Neural cell (in vitro differentiated cells): ENCODE results near the gene THAP8. TPM values are rescaled to one million over a fixed set of nuclear protein-coding genes. Genes with fewer than 3 reads are reported as not detected.

Experiments
- H2AFZ ChIP-seq: fragments of 200-600, 300-800 bp; sonication (generic), shearing (Covaris generic); 2 replicates; pipeline ENCODE4 v1.6.0; 2014; ENCODE audit warnings: low read depth, mild to moderate bottlenecking, antibody characterized with exemption, low read length, moderate library complexity
- H3F3A ChIP-seq: fragments of 200-600 bp; shearing (Covaris generic); 2 replicates; pipeline ENCODE4 v1.6.1; 2016; ENCODE audit warnings: mild to moderate bottlenecking, moderate library complexity, mixed read lengths, antibody characterized with exemption, low read length; ENCODE audit not compliant: insufficient read depth, poor library complexity, severe bottlenecking
- H3K27ac ChIP-seq: fragments of 200-600, 300-800 bp; sonication (generic), shearing (Covaris generic); 2 replicates; pipeline ENCODE4 v1.5.1; 2014; ENCODE audit warnings: mild to moderate bottlenecking, low read length, moderate library complexity
- H3K27me3 ChIP-seq: fragments of 300-800, 200-600 bp; sonication (generic), shearing (Covaris generic); 2 replicates; pipeline ENCODE4 v1.6.0; 2014; ENCODE audit warnings: mild to moderate bottlenecking, low read depth, low read length, moderate library complexity; ENCODE audit not compliant: insufficient read depth
- H3K36me3 ChIP-seq: fragments of 300-800, 200-600 bp; sonication (generic), shearing (Covaris generic); 2 replicates; pipeline ENCODE4 v1.5.1; 2014; ENCODE audit warnings: mild to moderate bottlenecking, antibody characterized with exemption, low read length, moderate library complexity; ENCODE audit not compliant: insufficient read depth
- H3K4me2 ChIP-seq: fragments of 300-800, 200-600 bp; sonication (generic), shearing (Covaris generic); 2 replicates; pipeline ENCODE4 v1.6.0; 2014; ENCODE audit warnings: mild to moderate bottlenecking, low read length
- H3K4me3 ChIP-seq: fragments of 300-800, 200-600 bp; sonication (generic), shearing (Covaris generic); 2 replicates; pipeline ENCODE4 v1.5.1; 2014; ENCODE audit warnings: mild to moderate bottlenecking, low read length, moderate library complexity
- H3K79me2 ChIP-seq: fragments of 200-600 bp; shearing (Covaris generic); replicated peaks from 2 replicates; pipeline ENCODE4 v1.6.0; 2014; ENCODE audit warnings: mild to moderate bottlenecking, low read length, moderate library complexity; ENCODE audit not compliant: insufficient read depth
- H3K9ac ChIP-seq: fragments of 300-800, 200-600 bp; sonication (generic), shearing (Covaris generic); 2 replicates; pipeline ENCODE4 v1.6.1; 2016; ENCODE audit warnings: mild to moderate bottlenecking, low read length, mixed read lengths
- H3K9me2 ChIP-seq: fragments of 200-600 bp; shearing (Covaris generic); 2 replicates; pipeline ENCODE4 v1.6.1; 2016; ENCODE audit warnings: mild to moderate bottlenecking, low read length, mixed read lengths; ENCODE audit not compliant: insufficient read depth
- H3K9me3 ChIP-seq: fragments of 200-600, 300-800 bp; sonication (generic), shearing (Covaris generic); 2 replicates; pipeline ENCODE4 v1.6.1; 2016; ENCODE audit warnings: mild to moderate bottlenecking, mixed run types, low read length, moderate library complexity, mixed read lengths
- H4K20me1 ChIP-seq: fragments of 200-600 bp; shearing (Covaris generic); 2 replicates; pipeline ENCODE4 v1.6.1; 2016; ENCODE audit warnings: mild to moderate bottlenecking, mixed run types; ENCODE audit not compliant: insufficient read depth
- EP300 ChIP-seq: fragments of 450-650 bp; conservative IDR thresholded peaks from 2 replicates; pipeline ENCODE4 v1.6.1; 2014; ENCODE audit warnings: antibody characterized with exemption, mild to moderate bottlenecking, moderate library complexity; ENCODE audit not compliant: poor library complexity, severe bottlenecking
- EZH2 ChIP-seq: fragments of 200-600, 300-800 bp; shearing (Covaris generic), sonication (generic); IDR thresholded peaks from 2 replicates; pipeline ENCODE4 v1.6.1; 2014; ENCODE audit warnings: antibody characterized with exemption, low read length, borderline replicate concordance, mild to moderate bottlenecking; ENCODE audit not compliant: insufficient read depth, poor library complexity, severe bottlenecking
- MXI1 ChIP-seq: fragments of 450-650 bp; conservative IDR thresholded peaks from 2 replicates; pipeline ENCODE4 v1.6.1; 2014; ENCODE audit warnings: antibody characterized with exemption, mild to moderate bottlenecking; ENCODE audit not compliant: poor library complexity, severe bottlenecking
- POLR2AphosphoS5 ChIP-seq: IDR thresholded peaks from 2 replicates; pipeline ENCODE4 v1.6.1; 2012
- RAD21 ChIP-seq: fragments of 450-650 bp; conservative IDR thresholded peaks from 2 replicates; pipeline ENCODE4 v1.6.1; 2014; ENCODE audit warnings: antibody characterized with exemption, mild to moderate bottlenecking, moderate library complexity
- SMC3 ChIP-seq: fragments of 450-650 bp; conservative IDR thresholded peaks from 2 replicates; pipeline ENCODE4 v1.6.1; 2014; ENCODE audit warnings: antibody characterized with exemption, mild to moderate bottlenecking, moderate library complexity; ENCODE audit not compliant: poor library complexity
- TAF1 ChIP-seq: IDR thresholded peaks from 2 replicates; pipeline ENCODE4 v1.6.1; 2012; ENCODE audit warnings: low read depth
- polyA plus RNA-seq: library from polyadenylated mRNA; depleted of rRNA; stranded (reverse); fragments of >200 nt; gene quantifications from 2 replicates; pipeline ENCODE4 v1.2.3, GENCODE V29; 2014
- TF ChIP-seq, protein P1 (sequence below): fragments of 450-650 bp; IDR thresholded peaks from 2 replicates; pipeline ENCODE4 v1.5.1; 2014; ENCODE audit warnings: antibody characterized with exemption, mild to moderate bottlenecking, moderate library complexity; ENCODE audit not compliant: poor library complexity, severe bottlenecking
- TF ChIP-seq, protein P2 (sequence below): IDR thresholded peaks from 2 replicates; pipeline ENCODE4 v1.6.1; 2012; ENCODE audit warnings: borderline replicate concordance

THAP8 gene
- polyA plus RNA-seq, 1 donor from 2014 or later: 5.5 TPM

DNA sequence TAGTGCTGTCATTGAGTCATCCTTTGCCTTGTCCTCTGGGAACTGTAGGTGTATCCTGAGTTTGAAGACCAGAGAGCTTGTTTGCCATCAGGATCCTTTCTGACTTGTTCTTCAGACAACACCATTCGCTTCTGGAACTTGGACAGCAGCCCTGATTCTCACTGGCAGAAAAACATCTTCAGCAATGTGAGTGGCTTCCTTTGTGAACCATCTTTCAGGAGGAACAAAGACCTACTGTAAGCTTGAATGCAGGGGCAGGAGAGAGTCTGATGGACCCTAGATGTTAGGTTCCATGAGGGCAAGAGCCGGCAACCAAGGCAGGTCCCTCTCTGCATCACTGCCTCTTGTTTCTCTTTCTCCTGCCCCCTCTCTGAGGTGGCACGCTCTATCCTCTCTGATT is 27.3 kb upstream of the THAP8 start:
- H3K27ac ChIP-seq: no peak overlapping the region
- no peaks in the 10 kb centered on the region for H3K79me2 ChIP-seq
- no peak overlapping the region for H3K4me3 ChIP-seq
- no peaks in the 10 kb centered on the region for H3K9me2 ChIP-seq
- no peaks in the 10 kb centered on the region for H4K20me1 ChIP-seq
- H3F3A ChIP-seq: no peaks in the 10 kb centered on the region
- no peak overlapping the region for H3K9ac ChIP-seq
- H3K4me2 ChIP-seq: no peak overlapping the region
- H3K36me3 ChIP-seq: no peaks in the 10 kb centered on the region
- H3K27me3 ChIP-seq: no peaks in the 10 kb centered on the region
- TF ChIP-seq MXI1 (no peak), POLR2AphosphoS5 (no peak), SMC3 (no peak), TAF1 (no peak), RAD21 (no peak), EZH2 (no peak), EP300 (no peak)
- TF ChIP-seq, protein P1, sequence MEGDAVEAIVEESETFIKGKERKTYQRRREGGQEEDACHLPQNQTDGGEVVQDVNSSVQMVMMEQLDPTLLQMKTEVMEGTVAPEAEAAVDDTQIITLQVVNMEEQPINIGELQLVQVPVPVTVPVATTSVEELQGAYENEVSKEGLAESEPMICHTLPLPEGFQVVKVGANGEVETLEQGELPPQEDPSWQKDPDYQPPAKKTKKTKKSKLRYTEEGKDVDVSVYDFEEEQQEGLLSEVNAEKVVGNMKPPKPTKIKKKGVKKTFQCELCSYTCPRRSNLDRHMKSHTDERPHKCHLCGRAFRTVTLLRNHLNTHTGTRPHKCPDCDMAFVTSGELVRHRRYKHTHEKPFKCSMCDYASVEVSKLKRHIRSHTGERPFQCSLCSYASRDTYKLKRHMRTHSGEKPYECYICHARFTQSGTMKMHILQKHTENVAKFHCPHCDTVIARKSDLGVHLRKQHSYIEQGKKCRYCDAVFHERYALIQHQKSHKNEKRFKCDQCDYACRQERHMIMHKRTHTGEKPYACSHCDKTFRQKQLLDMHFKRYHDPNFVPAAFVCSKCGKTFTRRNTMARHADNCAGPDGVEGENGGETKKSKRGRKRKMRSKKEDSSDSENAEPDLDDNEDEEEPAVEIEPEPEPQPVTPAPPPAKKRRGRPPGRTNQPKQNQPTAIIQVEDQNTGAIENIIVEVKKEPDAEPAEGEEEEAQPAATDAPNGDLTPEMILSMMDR: no peak
- TF ChIP-seq, protein P2, sequence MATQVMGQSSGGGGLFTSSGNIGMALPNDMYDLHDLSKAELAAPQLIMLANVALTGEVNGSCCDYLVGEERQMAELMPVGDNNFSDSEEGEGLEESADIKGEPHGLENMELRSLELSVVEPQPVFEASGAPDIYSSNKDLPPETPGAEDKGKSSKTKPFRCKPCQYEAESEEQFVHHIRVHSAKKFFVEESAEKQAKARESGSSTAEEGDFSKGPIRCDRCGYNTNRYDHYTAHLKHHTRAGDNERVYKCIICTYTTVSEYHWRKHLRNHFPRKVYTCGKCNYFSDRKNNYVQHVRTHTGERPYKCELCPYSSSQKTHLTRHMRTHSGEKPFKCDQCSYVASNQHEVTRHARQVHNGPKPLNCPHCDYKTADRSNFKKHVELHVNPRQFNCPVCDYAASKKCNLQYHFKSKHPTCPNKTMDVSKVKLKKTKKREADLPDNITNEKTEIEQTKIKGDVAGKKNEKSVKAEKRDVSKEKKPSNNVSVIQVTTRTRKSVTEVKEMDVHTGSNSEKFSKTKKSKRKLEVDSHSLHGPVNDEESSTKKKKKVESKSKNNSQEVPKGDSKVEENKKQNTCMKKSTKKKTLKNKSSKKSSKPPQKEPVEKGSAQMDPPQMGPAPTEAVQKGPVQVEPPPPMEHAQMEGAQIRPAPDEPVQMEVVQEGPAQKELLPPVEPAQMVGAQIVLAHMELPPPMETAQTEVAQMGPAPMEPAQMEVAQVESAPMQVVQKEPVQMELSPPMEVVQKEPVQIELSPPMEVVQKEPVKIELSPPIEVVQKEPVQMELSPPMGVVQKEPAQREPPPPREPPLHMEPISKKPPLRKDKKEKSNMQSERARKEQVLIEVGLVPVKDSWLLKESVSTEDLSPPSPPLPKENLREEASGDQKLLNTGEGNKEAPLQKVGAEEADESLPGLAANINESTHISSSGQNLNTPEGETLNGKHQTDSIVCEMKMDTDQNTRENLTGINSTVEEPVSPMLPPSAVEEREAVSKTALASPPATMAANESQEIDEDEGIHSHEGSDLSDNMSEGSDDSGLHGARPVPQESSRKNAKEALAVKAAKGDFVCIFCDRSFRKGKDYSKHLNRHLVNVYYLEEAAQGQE: no peak
- H3K9me3 ChIP-seq: no peaks in the 10 kb centered on the region
- no peak overlapping the region for H2AFZ ChIP-seq

DNA sequence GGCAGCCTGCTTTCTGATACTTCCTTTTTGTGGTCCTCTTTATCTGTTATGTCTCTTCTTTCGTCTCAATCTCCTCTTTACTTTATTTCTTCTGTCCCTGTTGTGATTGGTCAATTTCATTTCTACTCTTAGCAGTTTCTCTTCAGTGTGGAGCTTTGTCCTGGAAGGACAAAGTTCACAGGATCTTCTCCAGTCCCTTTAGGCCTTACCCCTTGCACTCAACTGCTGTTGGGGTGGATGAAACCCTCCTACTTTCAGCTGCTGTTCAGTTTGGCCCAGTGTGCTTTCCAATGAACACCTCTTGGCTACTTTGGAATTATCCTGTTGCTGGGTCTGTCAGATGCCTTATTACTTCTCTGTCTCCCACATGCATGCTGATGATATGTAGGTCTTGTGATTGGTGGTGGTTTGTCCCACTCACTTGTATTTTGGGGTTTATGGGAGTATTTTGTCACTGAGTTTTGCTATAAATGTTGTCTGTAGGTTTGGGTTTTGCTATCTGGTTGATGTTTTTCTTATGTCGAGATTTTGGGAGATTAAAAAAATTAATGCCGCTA is 25.4 kb upstream of the THAP8 start:
- no peaks in the 10 kb centered on the region for H3K27me3 ChIP-seq
- H3K9ac ChIP-seq: no peak overlapping the region
- H3K36me3 ChIP-seq: no peaks in the 10 kb centered on the region
- H3K79me2 ChIP-seq: no peaks in the 10 kb centered on the region
- H3K4me2 ChIP-seq: no peak overlapping the region
- H3K9me2 ChIP-seq: no peaks in the 10 kb centered on the region
- H4K20me1 ChIP-seq: no peaks in the 10 kb centered on the region
- H3K27ac ChIP-seq: no peak overlapping the region
- H3K4me3 ChIP-seq: no peak overlapping the region
- H2AFZ ChIP-seq: no peak overlapping the region
- no peaks in the 10 kb centered on the region for H3F3A ChIP-seq
- H3K9me3 ChIP-seq: no peaks in the 10 kb centered on the region
- TF ChIP-seq, protein P1: no peak
- TF ChIP-seq SMC3 (no peak), EP300 (no peak), RAD21 (no peak), TAF1 (no peak), POLR2AphosphoS5 (no peak), EZH2 (no peak), MXI1 (no peak)
- TF ChIP-seq, protein P2: no peak
